GM19035 (cell line): ENCODE results near the gene TSPEAR.

Experiments used
- ATAC-seq: cut with Tn5 transposase; IDR thresholded peaks from one replicate; pipeline ENCODE4 v1.9.1; 2021; ENCODE audit not compliant: unreplicated experiment

TSPEAR gene

GRCh38 chr21:44458971-44459711 lies 252.2 kb downstream of the TSPEAR start:
- no peak for ATAC-seq

DNA sequence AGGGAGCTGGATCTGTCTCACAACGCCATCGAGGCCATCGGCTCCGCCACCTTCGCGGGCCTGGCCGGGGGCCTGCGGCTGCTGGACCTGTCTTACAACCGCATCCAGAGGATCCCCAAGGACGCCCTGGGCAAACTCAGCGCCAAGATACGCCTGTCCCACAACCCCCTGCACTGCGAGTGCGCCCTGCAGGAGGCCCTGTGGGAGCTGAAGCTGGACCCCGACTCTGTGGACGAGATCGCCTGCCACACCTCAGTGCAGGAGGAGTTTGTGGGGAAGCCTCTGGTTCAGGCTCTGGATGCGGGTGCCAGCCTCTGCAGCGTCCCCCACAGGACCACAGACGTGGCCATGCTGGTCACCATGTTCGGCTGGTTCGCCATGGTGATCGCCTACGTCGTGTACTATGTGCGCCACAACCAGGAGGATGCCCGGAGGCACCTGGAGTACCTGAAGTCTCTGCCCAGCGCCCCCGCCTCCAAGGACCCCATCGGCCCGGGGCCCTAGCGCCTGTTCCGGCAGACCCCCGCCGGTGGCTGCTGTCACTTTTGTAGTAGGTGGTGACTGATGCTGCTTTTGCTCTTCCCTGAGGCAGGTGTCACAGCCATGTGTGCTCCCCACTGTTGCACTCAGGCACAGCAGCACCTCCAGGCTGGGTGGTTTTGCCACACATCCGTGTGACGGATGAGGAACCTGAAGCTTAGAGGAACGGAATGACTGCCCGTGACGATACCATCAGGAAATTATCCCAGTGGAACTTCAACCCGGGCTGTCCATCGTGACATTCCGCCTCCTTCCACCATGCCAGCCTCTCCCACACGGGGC lies 254.2 kb downstream of the TSPEAR start:
- no peak for ATAC-seq

DNA sequence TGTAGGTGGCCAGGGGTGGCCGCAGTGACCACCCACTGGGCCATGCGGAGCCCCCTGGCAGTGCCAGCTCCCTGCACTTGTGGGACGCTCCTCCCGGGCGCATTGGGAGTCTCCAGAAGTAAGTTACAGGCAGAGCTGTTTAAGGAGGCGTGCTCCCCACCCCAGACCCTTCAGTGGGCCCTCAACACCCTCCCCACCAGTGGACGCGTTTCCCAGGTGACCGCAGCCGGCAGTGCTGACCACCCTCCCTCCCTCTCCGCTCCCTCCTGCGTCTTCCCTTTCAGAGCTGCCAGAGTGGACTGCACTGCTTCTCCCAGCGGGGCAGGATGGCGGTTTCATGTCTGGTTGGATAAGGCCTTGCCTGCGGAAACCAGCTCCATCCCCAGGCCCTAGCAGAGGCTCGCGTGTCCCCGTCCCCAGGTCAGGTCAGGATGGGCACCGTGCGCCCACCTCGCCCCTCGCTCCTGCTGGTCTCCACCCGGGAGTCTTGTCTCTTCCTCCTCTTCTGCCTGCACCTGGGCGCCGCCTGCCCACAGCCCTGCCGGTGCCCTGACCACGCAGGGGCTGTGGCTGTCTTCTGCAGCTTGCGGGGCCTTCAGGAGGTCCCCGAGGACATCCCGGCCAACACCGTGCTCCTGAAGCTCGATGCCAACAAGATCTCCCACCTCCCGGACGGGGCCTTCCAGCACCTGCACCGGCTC lies 255.0 kb downstream of the TSPEAR start:
- no peak for ATAC-seq

GRCh38 chr21:44455524-44456213 lies 255.7 kb downstream of the TSPEAR start:
- no peak for ATAC-seq

GRCh38 chr21:44454747-44455523 lies 256.4 kb downstream of the TSPEAR start, which contains the start of gene LRRC3:
TSS of gene LRRC3 (plus strand) at chr21:44455510. CDS start at chr21:44456645, 1,135 bp downstream.
- ATAC-seq: no peak

GRCh38 chr21:44454058-44454457 lies 257.3 kb downstream of the TSPEAR start:
- ATAC-seq: no peak

DNA sequence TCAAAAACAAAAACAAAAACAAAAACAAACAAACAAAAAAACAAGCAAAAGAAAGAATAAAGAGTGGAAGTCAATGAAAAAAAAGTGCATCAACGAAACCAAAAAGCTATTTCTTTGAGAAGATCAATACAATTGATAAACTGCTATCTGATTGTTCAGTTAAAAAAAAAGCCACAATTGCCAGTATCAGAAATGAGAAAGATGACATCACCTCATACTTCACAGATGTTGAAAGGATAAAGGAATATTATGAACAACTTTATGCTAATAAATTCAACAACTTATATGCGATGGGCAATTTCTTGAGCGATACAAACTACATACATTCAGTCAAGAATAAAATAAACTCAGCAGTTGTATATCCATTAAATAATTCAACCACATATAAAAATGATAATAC lies 258.3 kb downstream of the TSPEAR start:
- ATAC-seq: no peak

- no peak for ATAC-seq
Observed at GRCh38 chr21:44450999-44451398, 260.4 kb downstream of the TSPEAR start.

DNA sequence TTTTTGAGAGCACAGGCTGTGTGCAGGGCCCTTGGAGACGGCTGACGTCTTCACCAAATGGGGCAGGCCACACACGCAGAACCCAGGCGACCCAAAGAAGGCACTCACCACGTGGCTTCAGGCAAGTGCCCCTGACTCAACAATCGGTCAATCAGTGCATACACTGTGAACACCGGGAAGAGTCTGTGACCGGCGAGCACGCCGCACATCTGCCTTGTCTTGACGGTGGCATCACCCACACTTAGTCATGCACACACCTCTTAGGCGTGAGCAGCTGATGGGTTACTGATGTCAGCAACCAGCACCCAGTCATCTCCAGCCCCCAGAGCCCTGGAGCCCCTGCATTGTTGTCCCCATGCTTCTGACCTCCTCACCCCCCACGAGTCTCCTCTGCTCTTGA lies 261.0 kb downstream of the TSPEAR start:
- no peak for ATAC-seq

GRCh38 chr21:44449473-44450363 lies 261.7 kb downstream of the TSPEAR start:
- ATAC-seq: no peak

DNA sequence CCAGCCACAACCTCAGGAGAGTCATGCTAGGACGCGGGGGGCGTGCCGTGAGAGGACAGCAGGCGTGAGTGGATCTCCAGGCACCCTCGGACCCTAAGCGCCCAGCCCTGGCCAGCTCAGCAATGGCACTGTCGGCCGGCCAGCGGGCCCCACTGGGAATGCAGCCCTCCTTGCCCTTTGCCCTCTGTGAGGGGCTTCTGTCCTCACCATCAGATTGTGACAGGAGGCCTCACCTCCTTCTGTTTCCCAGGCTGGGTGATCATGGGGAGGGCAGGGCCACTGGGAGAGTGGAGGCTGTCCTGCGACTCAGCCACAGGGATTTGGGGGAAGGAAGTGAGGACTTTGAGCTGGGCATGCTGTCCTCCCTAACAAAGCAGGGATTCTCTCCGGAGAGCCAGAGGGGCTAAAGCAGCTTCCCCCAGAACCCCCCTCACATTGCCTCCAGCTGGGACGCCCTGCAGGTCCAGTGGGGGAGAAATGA lies 262.7 kb downstream of the TSPEAR start:
- ATAC-seq: no peak
